Nasal cavity respiratory epithelium epithelial cell of viscerocranial mucosa (primary cell): Measurements from ENCODE around the gene PCDHB16. TPM values are rescaled to one million over a fixed set of nuclear protein-coding genes. Genes with fewer than 3 reads are reported as not detected.

ENCODE experiments used
- total RNA-seq: library from RNA; depleted of rRNA; stranded (reverse); fragments of >200 nt; gene quantifications from 2 replicates; pipeline ENCODE4 v1.2.3, GENCODE V29; 2014

PCDHB16 gene
- total RNA-seq = 0.07 TPM in 1 of 2 replicates, not detected in the other

DNA sequence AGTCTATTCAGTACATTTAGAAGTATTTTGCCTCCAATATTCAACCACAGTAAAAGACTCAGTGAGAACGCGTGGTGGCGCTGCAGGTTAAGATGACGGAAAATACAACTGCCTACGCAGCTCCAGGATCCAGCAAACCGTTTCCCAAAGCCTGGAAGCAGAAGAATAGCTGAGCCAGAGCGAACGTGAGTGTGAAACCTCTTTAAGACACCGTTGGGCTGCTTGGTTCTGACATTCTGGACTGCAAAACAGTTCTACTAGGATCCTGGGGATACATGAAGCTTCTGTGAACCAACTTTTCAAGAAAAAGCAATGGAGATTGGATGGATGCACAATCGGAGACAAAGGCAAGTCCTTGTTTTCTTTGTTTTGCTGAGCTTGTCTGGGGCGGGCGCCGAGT is at the start of gene PCDHB16:
Gene PCDHB16, plus strand, starts transcription at position 140 of the 400 bp plus-strand sequence. Its CDS starts 173 bp downstream, at position 313.

DNA sequence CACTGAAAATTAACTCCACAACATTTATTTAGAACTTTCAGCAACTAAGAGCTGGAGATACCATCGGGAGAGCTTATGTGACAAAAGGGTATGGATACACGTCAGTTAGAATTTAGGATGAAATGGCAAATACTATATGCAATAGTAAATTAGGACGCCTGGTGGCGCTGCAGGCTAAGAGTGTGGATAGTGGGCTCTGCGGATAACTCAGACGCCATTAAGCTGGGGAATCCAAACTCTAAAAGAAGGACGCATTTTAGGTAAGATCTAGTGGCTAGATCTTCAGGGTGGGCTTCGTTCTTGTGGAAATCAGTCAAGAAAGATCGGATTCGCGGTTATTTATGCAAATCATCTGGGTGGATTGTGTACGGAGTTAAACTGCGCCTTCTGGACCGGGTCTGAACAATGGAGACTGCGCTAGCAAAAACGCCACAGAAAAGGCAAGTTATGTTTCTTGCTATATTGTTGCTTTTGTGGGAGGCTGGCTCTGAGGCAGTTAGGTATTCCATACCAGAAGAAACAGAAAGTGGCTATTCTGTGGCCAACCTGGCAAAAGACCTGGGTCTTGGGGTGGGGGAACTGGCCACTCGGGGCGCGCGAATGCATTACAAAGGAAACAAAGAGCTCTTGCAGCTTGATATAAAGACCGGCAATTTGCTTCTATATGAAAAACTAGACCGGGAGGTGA is 47.0 kb upstream of the PCDHB16 start, which contains the start of gene PCDHB5:
Gene PCDHB5, plus strand, starts transcription at position 177 of the 688 bp plus-strand sequence. Its CDS starts 229 bp downstream, at position 406.

DNA sequence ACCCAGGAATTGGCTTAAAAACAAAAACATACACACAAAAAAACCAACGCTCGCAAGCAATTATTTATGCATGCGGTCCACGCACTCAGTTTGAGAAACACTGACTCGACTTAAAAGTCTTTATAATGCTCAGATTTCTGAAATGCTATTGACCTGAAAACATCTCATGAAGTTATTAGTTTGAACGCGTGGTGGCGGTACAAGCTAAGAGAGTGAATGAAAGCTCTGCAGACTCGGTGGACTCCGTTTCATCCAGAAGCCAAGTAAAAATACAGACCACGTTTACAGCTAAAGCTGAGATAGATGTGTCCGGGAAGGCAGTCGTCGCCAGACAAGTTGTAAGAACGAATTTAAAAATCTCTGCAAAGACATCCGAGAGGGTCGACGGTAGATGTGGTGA is 32.4 kb upstream of the PCDHB16 start, which contains the start of gene PCDHB6:
Gene PCDHB6, plus strand, starts transcription at position 246 of the 400 bp plus-strand sequence. CDS start 201 bp downstream, outside the sequence.

DNA sequence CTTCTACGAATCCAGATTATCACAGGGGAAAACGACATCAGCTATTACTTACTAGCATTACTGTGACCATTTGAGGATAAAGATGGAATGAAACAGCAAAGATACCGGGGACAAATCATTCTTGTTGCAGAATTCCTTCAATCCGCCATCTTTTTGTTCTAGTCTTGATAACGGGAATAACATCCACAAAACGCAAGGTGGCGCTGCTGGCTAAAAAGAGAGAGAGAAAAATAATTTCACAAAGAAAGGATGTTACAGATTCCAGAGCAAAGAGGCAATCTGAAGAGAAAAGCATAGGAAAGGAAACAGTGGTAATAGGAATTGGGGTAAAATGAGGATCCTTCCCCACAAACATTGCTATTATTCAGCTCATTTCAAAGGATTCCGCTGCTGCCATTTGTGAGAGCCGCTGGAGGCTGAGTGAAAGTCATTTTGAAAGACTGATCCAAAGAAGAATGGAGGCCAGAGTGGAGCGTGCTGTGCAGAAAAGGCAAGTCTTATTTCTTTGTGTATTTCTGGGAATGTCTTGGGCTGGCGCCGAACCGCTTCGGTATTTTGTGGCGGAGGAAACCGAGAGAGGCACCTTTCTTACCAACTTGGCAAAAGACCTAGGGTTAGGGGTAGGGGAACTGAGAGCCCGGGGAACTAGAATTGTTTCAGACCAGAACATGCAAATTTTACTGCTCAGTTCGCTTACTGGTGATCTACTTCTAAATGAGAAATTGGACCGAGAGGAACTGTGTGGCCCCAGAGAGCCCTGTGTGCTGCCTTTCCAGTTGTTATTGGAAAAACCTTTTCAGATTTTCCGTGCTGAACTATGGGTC is 9.6 kb upstream of the PCDHB16 start, which contains the start of gene PCDHB7:
Gene PCDHB7, plus strand, starts transcription at position 264 of the 824 bp plus-strand sequence. Its CDS starts 192 bp downstream, at position 456.

DNA sequence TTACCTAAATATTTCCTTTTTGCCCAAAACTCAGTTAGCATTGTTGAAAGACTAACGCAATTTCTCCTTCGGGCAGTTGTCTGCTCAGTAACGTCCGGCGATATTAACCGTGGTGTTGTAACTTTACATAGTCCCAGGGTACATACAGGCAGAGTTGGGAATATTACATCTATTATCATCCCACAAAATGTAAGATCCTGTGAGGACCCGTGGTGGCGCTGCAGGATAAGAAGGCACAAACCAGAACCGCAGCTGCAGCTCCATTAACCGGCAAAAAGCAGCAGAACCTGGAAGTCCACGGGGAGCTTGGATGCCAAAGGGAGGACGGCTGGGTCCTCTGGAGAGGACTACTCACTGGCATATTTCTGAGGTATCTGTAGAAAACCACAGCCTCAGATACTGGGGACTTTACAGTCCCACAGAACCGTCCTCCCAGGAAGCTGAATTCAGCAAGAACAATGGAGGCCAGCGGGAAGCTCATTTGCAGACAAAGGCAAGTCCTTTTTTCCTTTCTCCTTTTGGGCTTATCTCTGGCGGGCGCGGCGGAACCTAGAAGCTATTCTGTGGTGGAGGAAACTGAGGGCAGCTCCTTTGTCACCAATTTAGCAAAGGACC is 4.5 kb upstream of the PCDHB16 start, which contains the start of gene PCDHB8:
Gene PCDHB8, plus strand, starts transcription at position 214 of the 615 bp plus-strand sequence. Its CDS starts 245 bp downstream, at position 459.

DNA sequence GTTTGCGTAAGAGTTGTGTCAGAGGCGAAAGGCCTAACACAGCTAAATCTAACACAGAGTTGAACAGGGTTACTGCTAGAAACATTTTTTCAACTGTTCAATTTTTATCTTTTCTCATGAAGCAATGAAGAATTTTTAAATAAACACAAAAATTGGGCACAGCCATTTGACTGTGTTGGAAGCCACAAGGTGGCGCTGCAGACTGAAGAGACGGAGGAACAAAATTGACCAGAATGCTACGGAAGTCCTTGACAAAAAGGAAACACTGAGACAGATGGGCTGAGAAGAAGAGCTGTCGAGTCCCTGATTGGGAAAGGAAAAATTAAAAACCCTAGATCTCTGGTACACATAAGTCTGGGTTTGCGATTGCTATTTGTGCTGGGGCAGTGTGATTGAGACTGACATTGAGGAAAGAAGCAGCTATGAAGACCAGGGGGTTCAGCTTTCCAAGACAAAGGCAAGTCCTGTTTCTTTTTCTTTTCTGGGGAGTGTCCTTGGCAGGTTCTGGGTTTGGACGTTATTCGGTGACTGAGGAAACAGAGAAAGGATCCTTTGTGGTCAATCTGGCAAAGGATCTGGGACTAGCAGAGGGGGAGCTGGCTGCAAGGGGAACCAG is 4.8 kb downstream of the PCDHB16 start, which contains the start of gene PCDHB9:
Gene PCDHB9, plus strand, starts transcription at position 265 of the 616 bp plus-strand sequence. Its CDS starts 158 bp downstream, at position 423.

DNA sequence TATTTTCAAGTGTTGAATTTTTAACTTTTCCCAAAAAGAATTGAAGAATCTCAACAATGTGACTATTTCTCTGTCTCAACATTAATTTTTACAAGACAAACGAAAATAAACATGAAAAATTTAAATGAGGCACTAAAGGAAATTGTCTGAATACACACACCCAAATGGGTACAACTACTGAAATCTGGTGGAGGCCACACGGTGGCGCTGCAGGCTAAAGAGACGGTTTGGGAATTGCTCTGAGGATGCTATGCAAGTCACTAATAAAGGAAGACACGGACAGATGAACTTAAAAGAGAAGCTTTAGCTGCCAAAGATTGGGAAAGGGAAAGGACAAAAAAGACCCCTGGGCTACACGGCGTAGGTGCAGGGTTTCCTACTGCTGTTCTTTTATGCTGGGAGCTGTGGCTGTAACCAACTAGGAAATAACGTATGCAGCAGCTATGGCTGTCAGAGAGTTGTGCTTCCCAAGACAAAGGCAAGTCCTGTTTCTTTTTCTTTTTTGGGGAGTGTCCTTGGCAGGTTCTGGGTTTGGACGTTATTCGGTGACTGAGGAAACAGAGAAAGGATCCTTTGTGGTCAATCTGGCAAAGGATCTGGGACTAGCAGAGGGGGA is 10.0 kb downstream of the PCDHB16 start, which contains the start of gene PCDHB10:
Gene PCDHB10, plus strand, starts transcription at position 244 of the 616 bp plus-strand sequence. Its CDS starts 200 bp downstream, at position 444.

DNA sequence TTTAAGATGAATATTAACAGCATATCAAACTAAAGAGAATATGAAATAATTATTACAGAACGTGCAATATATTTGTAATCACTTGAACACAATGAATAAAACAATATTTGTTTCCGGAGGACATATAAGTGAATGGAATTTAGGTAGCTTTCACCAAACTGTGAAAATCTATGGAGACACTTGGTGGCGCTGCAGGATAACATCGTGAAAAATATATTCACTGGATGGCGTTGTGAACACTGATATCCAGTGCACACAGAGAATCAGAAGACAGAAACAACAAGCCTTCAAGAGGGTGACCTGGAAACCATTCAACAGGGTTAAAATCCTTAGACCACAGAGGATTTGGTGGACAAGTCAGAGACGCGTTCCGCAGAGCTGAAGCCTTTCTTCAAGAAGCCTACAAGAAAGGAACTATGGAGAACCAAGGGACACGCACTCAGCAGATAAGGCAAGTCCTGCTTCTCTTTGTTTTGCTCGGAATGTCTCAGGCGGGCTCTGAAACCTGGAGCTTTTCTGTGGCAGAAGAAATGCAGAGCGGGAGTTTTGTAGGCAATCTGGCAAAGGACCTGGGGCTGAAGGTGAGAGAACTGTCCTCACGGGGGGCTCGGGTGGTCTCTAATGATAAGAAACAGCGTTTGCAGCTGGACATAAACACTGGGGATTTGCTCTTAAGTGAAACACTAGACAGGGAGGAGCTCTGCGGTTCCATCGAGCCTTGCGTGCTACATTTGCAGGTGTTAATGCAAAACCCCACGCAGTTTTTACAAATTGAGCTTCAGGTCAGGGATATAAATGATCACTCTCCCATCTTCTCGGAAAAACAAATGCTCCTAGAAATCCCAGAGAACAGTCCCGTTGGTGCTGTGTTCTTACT is 17.4 kb downstream of the PCDHB16 start, which contains the start of gene PCDHB11:
Gene PCDHB11, plus strand, starts transcription at position 269 of the 877 bp plus-strand sequence. Its CDS starts 148 bp downstream, at position 417.

DNA sequence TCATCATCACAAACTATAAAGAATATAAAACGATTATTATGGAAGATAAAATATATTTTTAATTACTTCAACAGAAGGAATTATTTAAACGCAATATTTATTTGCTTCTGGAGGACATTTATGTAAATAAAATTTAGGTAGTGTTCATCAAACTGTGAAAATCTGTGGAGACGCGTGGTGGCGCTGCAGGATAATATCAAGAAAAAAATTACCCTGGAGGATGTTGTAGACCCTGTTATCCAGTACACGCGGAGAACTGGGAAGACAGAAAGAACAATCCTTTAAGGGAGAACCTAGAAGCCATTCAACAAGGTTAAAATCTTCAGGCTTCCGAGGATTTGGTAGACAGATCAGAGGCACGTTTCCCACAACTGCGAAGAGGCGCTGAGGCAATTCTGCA is 26.3 kb downstream of the PCDHB16 start, which contains the start of gene PCDHB12:
Gene PCDHB12, plus strand, starts transcription at position 242 of the 400 bp plus-strand sequence. CDS start 189 bp downstream, outside the sequence.

DNA sequence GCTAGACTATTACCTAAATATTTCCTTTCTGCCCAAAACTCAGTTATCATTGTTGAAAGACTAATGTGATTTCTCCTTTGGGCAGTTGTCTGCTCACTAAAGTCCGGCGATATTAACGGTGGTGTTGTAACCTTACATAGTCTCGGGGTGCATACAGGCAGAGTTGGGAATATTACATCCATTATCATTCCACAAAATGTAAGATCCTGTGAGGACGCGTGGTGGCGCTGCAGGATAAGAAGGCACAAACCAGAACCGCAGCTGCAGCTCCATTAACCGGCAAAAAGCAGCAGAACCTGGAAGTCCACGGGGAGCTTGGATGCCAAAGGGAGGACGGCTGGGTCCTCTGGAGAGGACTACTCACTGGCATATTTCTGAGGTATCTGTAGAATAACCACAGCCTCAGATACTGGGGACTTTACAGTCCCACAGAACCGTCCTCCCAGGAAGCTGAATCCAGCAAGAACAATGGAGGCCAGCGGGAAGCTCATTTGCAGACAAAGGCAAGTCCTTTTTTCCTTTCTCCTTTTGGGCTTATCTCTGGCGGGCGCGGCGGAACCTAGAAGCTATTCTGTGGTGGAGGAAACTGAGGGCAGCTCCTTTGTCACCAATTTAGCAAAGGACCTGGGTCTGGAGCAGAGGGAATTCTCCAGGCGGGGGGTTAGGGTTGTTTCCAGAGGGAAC is 31.6 kb downstream of the PCDHB16 start, which contains the start of gene PCDHB13:
Gene PCDHB13, plus strand, starts transcription at position 264 of the 684 bp plus-strand sequence. Its CDS starts 205 bp downstream, at position 469.

DNA sequence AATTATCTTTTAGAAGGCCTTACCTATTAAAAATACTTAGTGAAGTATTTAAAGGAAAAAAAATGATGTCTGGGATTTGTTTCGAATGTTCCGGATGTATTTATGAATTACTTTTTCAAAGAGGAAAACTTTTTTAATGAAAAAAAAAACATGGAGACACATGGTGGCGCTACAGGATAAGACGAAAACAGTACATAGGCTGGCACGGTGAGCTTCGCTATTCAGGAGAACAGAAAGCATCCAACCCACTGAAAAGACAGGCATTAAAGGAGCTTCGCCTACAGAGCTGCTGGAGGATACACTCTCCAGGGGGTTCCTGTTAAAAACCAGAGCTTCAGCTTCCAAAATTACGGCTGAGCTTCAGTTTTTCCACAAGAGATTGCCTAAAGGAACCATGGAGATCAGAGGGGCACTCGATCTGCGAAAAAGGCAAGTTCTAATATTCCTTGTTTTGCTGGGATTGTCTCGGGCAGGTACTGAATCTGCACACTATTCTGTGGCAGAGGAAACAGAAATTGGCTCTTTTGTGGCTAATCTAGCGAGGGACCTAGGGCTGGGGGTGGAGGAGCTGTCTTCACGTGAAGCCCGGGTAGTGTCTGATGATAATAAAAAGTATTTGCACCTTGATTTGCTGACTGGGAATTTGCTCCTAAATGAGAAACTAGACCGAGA is 41.1 kb downstream of the PCDHB16 start, which contains the start of gene PCDHB14:
Gene PCDHB14, plus strand, starts transcription at position 232 of the 672 bp plus-strand sequence. Its CDS starts 163 bp downstream, at position 395.

Other genes starting within 250 kb of the PCDHB16 start
- gene PCDHAC2, start 215.9 kb upstream of the PCDHB16 start, total RNA-seq = 16.7 and 25.5 TPM in 2 replicates
- gene PCDHB1, start 131.0 kb upstream of the PCDHB16 start, total RNA-seq = not detected in 2 replicates
- gene PCDHB2, start 87.8 kb upstream of the PCDHB16 start, total RNA-seq = 0.34 and 4.1 TPM in 2 replicates
- under 0.01 and 0.57 TPM in 2 replicates for gene PCDHB3, start 81.9 kb upstream of the PCDHB16 start, total RNA-seq
- under 0.01 and 0.21 TPM in 2 replicates for gene PCDHB4, start 60.6 kb upstream of the PCDHB16 start, total RNA-seq
- 0.34 and 1.00 TPM in 2 replicates for gene PCDHB5, start 47.2 kb upstream of the PCDHB16 start, total RNA-seq
- 0.21 TPM in 1 of 2 replicates, not detected in the other for gene PCDHB6, start 32.3 kb upstream of the PCDHB16 start, total RNA-seq
- gene PCDHB7, start 9.7 kb upstream of the PCDHB16 start, total RNA-seq = 0.07 TPM in 1 of 2 replicates, not detected in the other
- 0.57 TPM in 1 of 2 replicates, not detected in the other for gene PCDHB8, start 4.6 kb upstream of the PCDHB16 start, total RNA-seq
- under 0.01 and 0.14 TPM in 2 replicates for gene PCDHB9, start 4.8 kb downstream of the PCDHB16 start, total RNA-seq
- gene PCDHB10, start 10.0 kb downstream of the PCDHB16 start, total RNA-seq = under 0.01 and 0.57 TPM in 2 replicates
- gene PCDHB11, start 17.2 kb downstream of the PCDHB16 start, total RNA-seq = 0.34 and 0.85 TPM in 2 replicates
- under 0.01 and 0.28 TPM in 2 replicates for gene PCDHB12, start 26.3 kb downstream of the PCDHB16 start, total RNA-seq
- under 0.01 and 0.64 TPM in 2 replicates for gene PCDHB13, start 31.5 kb downstream of the PCDHB16 start, total RNA-seq
- 0.34 and 1.7 TPM in 2 replicates for gene PCDHB14, start 41.0 kb downstream of the PCDHB16 start, total RNA-seq
- 0.34 and 0.50 TPM in 2 replicates for gene PCDHB15, start 63.0 kb downstream of the PCDHB16 start, total RNA-seq
- 0.14 TPM in 1 of 2 replicates, not detected in the other for gene SLC25A2, start 121.7 kb downstream of the PCDHB16 start, total RNA-seq
- gene TAF7, start 138.4 kb downstream of the PCDHB16 start, total RNA-seq = 84.6 and 94.3 TPM in 2 replicates
- under 0.01 and 0.43 TPM in 2 replicates for gene PCDHGA1, start 148.1 kb downstream of the PCDHB16 start, total RNA-seq
- 0.34 and 1.00 TPM in 2 replicates for gene PCDHGA2, start 156.4 kb downstream of the PCDHB16 start, total RNA-seq
- under 0.01 and 0.36 TPM in 2 replicates for gene PCDHGA3, start 161.4 kb downstream of the PCDHB16 start, total RNA-seq
- gene PCDHGB1, start 167.7 kb downstream of the PCDHB16 start, total RNA-seq = 0.34 and 1.6 TPM in 2 replicates
- under 0.01 and 1.8 TPM in 2 replicates for gene PCDHGA4, start 172.6 kb downstream of the PCDHB16 start, total RNA-seq
- under 0.01 and 1.7 TPM in 2 replicates for gene PCDHGB2, start 177.6 kb downstream of the PCDHB16 start, total RNA-seq
- gene PCDHGA5, start 181.8 kb downstream of the PCDHB16 start, total RNA-seq = under 0.01 and 0.64 TPM in 2 replicates
- gene PCDHGB3, start 187.9 kb downstream of the PCDHB16 start, total RNA-seq = 0.34 and 2.1 TPM in 2 replicates
- gene PCDHGA6, start 191.5 kb downstream of the PCDHB16 start, total RNA-seq = under 0.01 and 1.1 TPM in 2 replicates
- gene PCDHGA7, start 200.4 kb downstream of the PCDHB16 start, total RNA-seq = under 0.01 and 1.8 TPM in 2 replicates
- 3.1 and 8.0 TPM in 2 replicates for gene PCDHGB4, start 205.3 kb downstream of the PCDHB16 start, total RNA-seq
- gene PCDHGA8, start 210.2 kb downstream of the PCDHB16 start, total RNA-seq = 0.34 and 1.3 TPM in 2 replicates
- 4.8 and 14.0 TPM in 2 replicates for gene PCDHGB5, start 215.6 kb downstream of the PCDHB16 start, total RNA-seq
- 0.34 and 3.8 TPM in 2 replicates for gene PCDHGA9, start 220.4 kb downstream of the PCDHB16 start, total RNA-seq
- gene PCDHGB6, start 225.6 kb downstream of the PCDHB16 start, total RNA-seq = 0.68 and 4.0 TPM in 2 replicates
- 1.7 and 7.5 TPM in 2 replicates for gene PCDHGA10, start 230.6 kb downstream of the PCDHB16 start, total RNA-seq
- gene PCDHGB7, start 235.3 kb downstream of the PCDHB16 start, total RNA-seq = 1.4 and 9.3 TPM in 2 replicates
- 2.1 and 5.3 TPM in 2 replicates for gene PCDHGA11, start 238.7 kb downstream of the PCDHB16 start, total RNA-seq
- 0.68 and 2.2 TPM in 2 replicates for gene PCDHGA12, start 248.1 kb downstream of the PCDHB16 start, total RNA-seq